ACC112 (cell line): ENCODE measurements around the gene SYTL2.
"Not testable (repeated sequence)": the region's sequence is repeated elsewhere in the genome, so short reads cannot be mapped to it uniquely, and the experiment has no call there.

Experiments
- H2AFZ ChIP-seq: fragments of 200-600 bp; sonication (generic); one replicate; pipeline ENCODE4 v1.6.0; 2017; ENCODE audit warnings: antibody characterized with exemption, low read length; ENCODE audit not compliant: unreplicated experiment
- H3K27ac ChIP-seq: fragments of 200-600 bp; sonication (generic); 2 replicates; pipeline ENCODE4 v1.5.1; 2014; ENCODE audit warnings: low read depth, mild to moderate bottlenecking, antibody characterized with exemption, low read length, moderate library complexity
- H3K27me3 ChIP-seq: fragments of 200-600 bp; sonication (generic); 2 replicates; pipeline ENCODE4 v1.6.1; 2014; ENCODE audit warnings: mild to moderate bottlenecking, antibody characterized with exemption, low read length, moderate library complexity, mixed read lengths; ENCODE audit not compliant: insufficient read depth
- H3K36me3 ChIP-seq: fragments of 200-600 bp; sonication (generic); 2 replicates; pipeline ENCODE4 v1.6.1; 2016; ENCODE audit warnings: mild to moderate bottlenecking, antibody characterized with exemption, low read length, moderate library complexity, mixed read lengths; ENCODE audit not compliant: insufficient read depth
- H3K4me1 ChIP-seq: fragments of 200-600 bp; sonication (generic); one replicate; pipeline ENCODE4 v1.6.1; 2016; ENCODE audit warnings: low read length, mixed read lengths; ENCODE audit not compliant: insufficient read depth, unreplicated experiment, control insufficient read depth
- H3K4me3 ChIP-seq: fragments of 200-600 bp; sonication (generic); 2 replicates; pipeline ENCODE4 v1.5.1; 2014; ENCODE audit warnings: mild to moderate bottlenecking, low read depth, low read length
- H3K79me2 ChIP-seq: fragments of 200-600 bp; sonication (generic); one replicate; pipeline ENCODE4 v1.6.0; 2016; ENCODE audit warnings: low read length; ENCODE audit not compliant: control insufficient read depth, unreplicated experiment, insufficient read depth

SYTL2 gene

GRCh38 chr11:85848006-85848405 is 37.1 kb upstream of the SYTL2 start:
- peaks cover 7% of the 10 kb centered on the region for H3K36me3 ChIP-seq
- H3K4me3 ChIP-seq, result no peak overlapping the region
- no peak overlapping the region for H3K27ac ChIP-seq
- no peaks in the 10 kb centered on the region for H3K79me2 ChIP-seq
- H2AFZ ChIP-seq, result no peak overlapping the region
- H3K27me3 ChIP-seq, result no peaks in the 10 kb centered on the region
- H3K4me1 ChIP-seq, result peaks cover 19% of the 10 kb centered on the region

GRCh38 chr11:85847436-85847835 is 36.5 kb upstream of the SYTL2 start:
- Histone ChIP-seq H3K27ac (no peak overlapping the region), H3K27me3 (no peaks in the 10 kb centered on the region), H3K79me2 (no peaks in the 10 kb centered on the region), H3K4me3 (no peak overlapping the region), H3K4me1 (peaks cover 19% of the 10 kb centered on the region), H3K36me3 (peaks cover 7% of the 10 kb centered on the region), H2AFZ (no peak overlapping the region)

DNA sequence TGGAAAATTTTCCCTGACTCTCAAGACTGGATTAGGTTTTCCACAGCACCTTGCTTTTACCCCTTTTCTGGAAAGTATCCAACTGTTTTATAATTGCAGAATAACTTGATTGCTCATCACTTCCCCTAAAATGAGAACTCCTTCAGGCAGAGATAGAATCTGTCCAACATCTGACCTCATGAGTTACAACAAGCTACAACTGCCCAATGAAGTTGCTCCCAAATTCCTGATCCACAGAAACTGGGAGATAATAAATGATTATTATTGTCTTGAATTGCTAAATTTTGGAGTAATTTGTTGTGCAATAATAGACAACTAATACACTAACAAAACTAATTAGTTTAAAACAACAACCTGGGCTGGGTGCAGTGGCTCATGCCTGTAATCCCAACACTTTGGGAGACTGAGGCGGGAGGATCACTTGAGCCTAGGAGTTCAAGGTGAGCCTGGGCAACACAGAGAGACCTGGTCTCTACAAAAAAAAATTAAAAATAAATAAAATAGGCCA is 34.2 kb upstream of the SYTL2 start:
- no peak overlapping the region for H3K27ac ChIP-seq
- no peak overlapping the region for H3K4me3 ChIP-seq

DNA sequence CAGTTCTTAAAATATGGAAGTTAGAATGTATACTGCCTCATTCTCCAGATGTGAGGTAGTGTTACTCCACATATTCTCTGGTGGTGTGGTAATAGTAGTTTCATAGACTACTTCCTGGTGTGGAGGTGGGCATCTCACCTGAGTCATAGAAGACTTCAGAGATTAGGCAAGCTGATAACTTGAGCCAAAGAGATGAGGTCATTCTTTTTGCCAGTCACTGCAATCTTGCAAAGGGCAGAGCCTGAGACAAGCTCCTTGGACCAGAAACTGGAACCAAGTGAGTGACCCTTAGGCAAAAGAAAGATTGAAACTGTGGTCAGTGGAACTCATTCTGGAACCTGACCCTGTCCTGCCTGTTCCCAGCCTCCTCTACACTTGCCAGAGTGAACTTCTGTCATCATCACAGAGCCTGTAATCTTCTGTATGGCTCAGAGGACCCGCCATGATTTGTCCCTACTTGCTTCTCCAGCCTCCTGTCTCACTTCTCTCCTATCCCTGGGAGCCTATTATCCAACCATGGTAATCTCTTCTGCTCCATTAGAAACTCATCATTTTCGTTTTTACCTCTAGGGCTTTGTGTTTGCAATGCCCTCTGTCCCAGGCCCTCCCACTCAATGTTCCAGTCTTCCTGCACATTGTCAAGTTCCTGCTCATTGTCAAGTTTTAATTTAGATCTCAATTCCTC is 33.6 kb upstream of the SYTL2 start:
- no peaks in the 10 kb centered on the region for H3K79me2 ChIP-seq
- H2AFZ ChIP-seq, result no peak overlapping the region
- no peaks in the 10 kb centered on the region for H3K36me3 ChIP-seq
- peaks cover 19% of the 10 kb centered on the region for H3K4me1 ChIP-seq
- H3K4me3 ChIP-seq, result no peak overlapping the region
- no peaks in the 10 kb centered on the region for H3K27me3 ChIP-seq
- H3K27ac ChIP-seq, result no peak overlapping the region

More for the DNA sequence above, 34.2 kb upstream of the SYTL2 start:
- Histone ChIP-seq H3K27me3 (no peaks in the 10 kb centered on the region), H2AFZ (no peak overlapping the region), H3K4me1 (peaks cover 19% of the 10 kb centered on the region), H3K36me3 (no peaks in the 10 kb centered on the region), H3K79me2 (no peaks in the 10 kb centered on the region)

GRCh38 chr11:85843929-85844328 is 33.0 kb upstream of the SYTL2 start:
- no peak overlapping the region for H2AFZ ChIP-seq
- H3K27me3 ChIP-seq, result no peaks in the 10 kb centered on the region
- no peak overlapping the region for H3K27ac ChIP-seq
- no peak overlapping the region for H3K4me3 ChIP-seq
- H3K36me3 ChIP-seq, result no peaks in the 10 kb centered on the region
- H3K79me2 ChIP-seq, result no peaks in the 10 kb centered on the region
- peaks cover 19% of the 10 kb centered on the region for H3K4me1 ChIP-seq

GRCh38 chr11:85840932-85841331 is 30.0 kb upstream of the SYTL2 start:
- not testable (repeated sequence) for H3K27me3 ChIP-seq, H3K36me3 ChIP-seq, H3K79me2 ChIP-seq, H3K4me3 ChIP-seq, H3K27ac ChIP-seq, H2AFZ ChIP-seq
- peaks cover 13% of the 10 kb centered on the region for H3K4me1 ChIP-seq

- Histone ChIP-seq H2AFZ (no peak overlapping the region), H3K27me3 (no peaks in the 10 kb centered on the region), H3K36me3 (0 out of 2 replicates have a peak, but pooled peaks cover 3% of the 10 kb centered on the region), H3K4me1 (no peaks in the 10 kb centered on the region), H3K79me2 (no peaks in the 10 kb centered on the region), H3K27ac (no peak overlapping the region), H3K4me3 (no peak overlapping the region)
Observed at GRCh38 chr11:85835729-85836128, 24.8 kb upstream of the SYTL2 start.

DNA sequence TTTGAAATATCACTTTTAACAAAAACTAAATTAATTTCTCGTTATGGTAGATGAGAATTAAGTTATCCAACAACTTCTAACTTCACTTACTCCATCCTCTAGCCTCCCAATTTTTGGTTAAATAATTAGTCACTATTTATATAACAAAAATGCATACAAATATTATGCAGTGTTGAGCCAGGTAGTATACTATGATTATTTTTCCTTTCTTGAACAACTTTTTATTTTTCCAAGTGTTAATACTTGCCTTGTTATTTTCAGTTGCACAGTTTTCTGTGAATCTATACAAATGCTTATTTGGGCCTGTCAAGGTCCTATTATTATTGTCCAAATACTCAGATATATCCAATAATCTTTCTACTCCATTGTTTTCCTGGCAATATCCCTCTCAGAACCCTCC is 24.3 kb upstream of the SYTL2 start:
- Histone ChIP-seq H3K4me3 (no peak overlapping the region), H2AFZ (no peak overlapping the region), H3K79me2 (no peaks in the 10 kb centered on the region), H3K36me3 (0 out of 2 replicates have a peak, but pooled peaks cover 3% of the 10 kb centered on the region), H3K4me1 (no peaks in the 10 kb centered on the region), H3K27ac (no peak overlapping the region), H3K27me3 (no peaks in the 10 kb centered on the region)

GRCh38 chr11:85831050-85831449 is 20.1 kb upstream of the SYTL2 start:
- Histone ChIP-seq H3K27ac (no peak overlapping the region), H3K79me2 (no peaks in the 10 kb centered on the region)

GRCh38 chr11:85829172-85829571 is 18.2 kb upstream of the SYTL2 start:
- no peaks in the 10 kb centered on the region for H3K36me3 ChIP-seq
- no peak overlapping the region for H3K4me3 ChIP-seq
- H3K4me1 ChIP-seq, result peaks cover 21% of the 10 kb centered on the region
- no peak overlapping the region for H2AFZ ChIP-seq
- H3K27me3 ChIP-seq, result no peaks in the 10 kb centered on the region
- H3K27ac ChIP-seq, result no peak overlapping the region
- no peaks in the 10 kb centered on the region for H3K79me2 ChIP-seq

More at GRCh38 chr11:85831050-85831449, 20.1 kb upstream of the SYTL2 start:
- H3K27me3 ChIP-seq, result no peaks in the 10 kb centered on the region
- no peak overlapping the region for H3K4me3 ChIP-seq
- H3K4me1 ChIP-seq, result peaks cover 21% of the 10 kb centered on the region
- H2AFZ ChIP-seq, result no peak overlapping the region
- 0 out of 2 replicates have a peak, but pooled peaks cover 3% of the 10 kb centered on the region for H3K36me3 ChIP-seq

GRCh38 chr11:85828640-85828978 is 17.7 kb upstream of the SYTL2 start:
- H3K4me1 ChIP-seq, result peaks cover 21% of the 10 kb centered on the region
- H3K36me3 ChIP-seq, result no peaks in the 10 kb centered on the region

More at GRCh38 chr11:85828640-85828978, 17.7 kb upstream of the SYTL2 start:
- H2AFZ ChIP-seq, result no peak overlapping the region
- H3K79me2 ChIP-seq, result no peaks in the 10 kb centered on the region
- H3K4me3 ChIP-seq, result no peak overlapping the region
- peak overlapping the region; percentile 90 for H3K27ac ChIP-seq
- H3K27me3 ChIP-seq, result no peaks in the 10 kb centered on the region
